HPDE6-E6E7 (cell line): ENCODE data around the gene IGFL4.

ENCODE experiments used
- DNase-seq: peaks from one replicate; pipeline ENCODE4 v3.0.0; 2011; ENCODE audit warnings: missing footprints; ENCODE audit errors: extremely low spot score

IGFL4 gene

GRCh38 chr19:46020819-46021125 is 20.0 kb downstream of the IGFL4 start:
- no peak for DNase-seq

DNA sequence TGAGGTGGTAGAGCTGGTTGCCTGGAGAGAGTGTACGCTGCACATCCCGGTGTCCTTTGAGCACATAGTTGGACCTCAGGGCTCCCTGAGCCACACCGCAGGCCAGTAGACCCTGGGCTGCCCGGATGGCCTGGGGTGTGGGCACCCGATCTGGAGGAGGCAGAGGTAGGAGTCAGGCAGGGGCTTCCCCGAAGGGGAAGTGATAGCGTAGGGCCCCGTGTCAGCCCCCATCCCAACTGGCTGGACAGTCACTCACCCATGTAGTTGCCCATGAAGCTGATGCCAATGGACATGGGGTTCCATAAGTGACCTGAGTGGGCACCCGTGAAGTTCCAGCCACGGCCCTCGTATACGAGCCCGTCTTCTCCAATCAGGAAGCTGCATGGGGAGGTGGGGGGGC is 21.5 kb downstream of the IGFL4 start:
- no peak for DNase-seq

GRCh38 chr19:46018729-46019251 is 22.0 kb downstream of the IGFL4 start:
- no peak for DNase-seq

DNA sequence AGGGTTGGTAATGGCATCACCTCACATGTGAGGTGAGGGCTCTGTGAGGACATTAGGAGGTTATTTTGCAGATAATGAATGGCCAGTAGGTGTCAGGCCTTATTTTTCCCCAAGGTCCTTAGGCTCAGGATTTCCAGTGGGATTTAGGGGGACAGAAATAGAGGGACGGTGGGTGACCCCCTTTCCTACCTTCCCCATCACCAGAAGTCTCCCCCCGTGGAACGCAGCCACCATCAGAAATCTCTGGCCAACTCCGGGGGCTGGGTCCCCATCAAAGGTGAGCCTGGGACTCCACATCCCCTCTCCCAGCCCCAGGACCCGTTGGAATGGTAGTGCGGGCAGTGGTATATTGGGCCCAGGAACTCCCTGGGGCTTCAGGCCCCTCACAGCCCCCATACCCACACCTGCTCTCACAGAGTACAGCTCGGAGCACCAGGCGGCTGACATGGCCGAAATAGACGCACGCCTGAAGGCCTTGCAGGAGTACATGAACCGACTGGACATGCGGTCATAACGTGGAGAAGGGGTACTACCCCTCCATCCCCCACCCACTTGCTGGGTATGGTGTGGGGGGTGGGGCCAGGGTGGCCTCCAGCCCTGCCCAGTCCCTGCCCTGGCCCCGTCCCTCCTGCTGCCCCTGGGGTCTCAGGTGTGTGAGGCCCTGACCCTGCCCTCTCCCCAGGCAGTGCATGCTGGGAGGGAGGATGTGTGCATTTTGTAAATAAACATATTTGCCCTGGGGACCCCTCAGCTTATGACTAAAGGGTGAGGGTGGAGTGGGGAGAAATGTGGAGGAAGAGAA is 22.7 kb downstream of the IGFL4 start:
- no peak for DNase-seq

- DNase-seq: no peak
These were observed 23.7 kb downstream of the IGFL4 start for GRCh38 chr19:46017095-46017429.

- DNase-seq: peak; percentile 75
These were observed 24.2 kb downstream of the IGFL4 start for GRCh38 chr19:46016426-46017094.

DNA sequence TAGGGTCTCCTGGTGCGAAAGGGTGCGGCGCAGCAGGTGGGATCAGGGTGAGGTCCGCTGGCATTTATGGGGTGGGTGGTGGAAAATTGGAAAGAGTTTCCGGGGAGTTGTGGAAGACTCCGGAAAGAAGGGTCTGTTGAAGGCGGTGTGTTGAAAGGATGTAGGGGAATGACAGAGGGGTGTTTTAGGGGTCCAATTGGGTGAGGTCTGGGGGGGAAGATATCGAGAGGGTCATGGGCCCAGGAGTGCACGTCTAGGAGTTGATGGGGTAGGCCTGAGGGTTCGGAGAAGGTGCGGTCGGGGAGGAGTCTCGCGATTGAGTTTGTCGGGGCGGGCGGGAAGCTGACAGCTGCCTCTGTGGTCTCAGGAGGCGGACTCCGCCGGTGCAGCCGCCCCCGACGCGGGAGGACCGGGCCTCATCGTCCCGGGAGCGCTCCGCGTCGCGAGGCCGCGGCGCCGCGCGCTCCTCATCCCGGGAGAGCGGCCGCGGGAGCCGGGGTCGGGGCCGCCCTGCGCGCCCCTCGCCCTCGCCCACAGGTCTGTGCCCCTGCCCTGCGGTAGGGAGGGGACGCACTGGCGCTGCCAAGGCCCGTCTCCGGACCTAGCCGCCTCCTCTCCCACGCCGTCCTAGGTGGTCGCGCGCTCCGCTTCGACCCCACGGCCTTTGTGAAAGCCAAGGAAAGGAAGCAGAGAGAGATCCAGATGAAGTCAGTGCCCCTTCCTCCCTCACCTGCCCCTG is 24.9 kb downstream of the IGFL4 start:
- DNase-seq: no peak

- DNase-seq: peak; percentile 69
These were observed 25.7 kb downstream of the IGFL4 start for GRCh38 chr19:46014941-46015686.

DNA sequence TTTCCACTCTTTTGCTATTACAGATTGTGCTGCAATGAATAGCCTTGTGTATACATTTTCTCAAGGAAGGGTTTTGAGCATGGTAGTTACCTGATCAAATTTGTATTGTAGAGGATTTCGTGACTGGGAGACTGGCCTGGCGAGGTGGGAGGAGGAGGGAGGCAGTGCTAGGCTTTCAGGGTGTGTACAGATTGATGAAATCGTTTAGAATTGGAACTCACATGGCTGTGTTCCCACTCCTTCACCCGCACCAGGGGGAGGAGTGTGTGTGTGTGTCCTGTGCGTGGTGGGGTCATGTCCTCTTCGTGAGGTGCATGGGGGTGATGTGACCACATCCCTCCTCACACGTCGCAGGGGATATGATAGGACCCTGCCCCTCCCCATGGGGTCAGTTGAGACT is 26.3 kb downstream of the IGFL4 start:
- DNase-seq: no peak

DNA sequence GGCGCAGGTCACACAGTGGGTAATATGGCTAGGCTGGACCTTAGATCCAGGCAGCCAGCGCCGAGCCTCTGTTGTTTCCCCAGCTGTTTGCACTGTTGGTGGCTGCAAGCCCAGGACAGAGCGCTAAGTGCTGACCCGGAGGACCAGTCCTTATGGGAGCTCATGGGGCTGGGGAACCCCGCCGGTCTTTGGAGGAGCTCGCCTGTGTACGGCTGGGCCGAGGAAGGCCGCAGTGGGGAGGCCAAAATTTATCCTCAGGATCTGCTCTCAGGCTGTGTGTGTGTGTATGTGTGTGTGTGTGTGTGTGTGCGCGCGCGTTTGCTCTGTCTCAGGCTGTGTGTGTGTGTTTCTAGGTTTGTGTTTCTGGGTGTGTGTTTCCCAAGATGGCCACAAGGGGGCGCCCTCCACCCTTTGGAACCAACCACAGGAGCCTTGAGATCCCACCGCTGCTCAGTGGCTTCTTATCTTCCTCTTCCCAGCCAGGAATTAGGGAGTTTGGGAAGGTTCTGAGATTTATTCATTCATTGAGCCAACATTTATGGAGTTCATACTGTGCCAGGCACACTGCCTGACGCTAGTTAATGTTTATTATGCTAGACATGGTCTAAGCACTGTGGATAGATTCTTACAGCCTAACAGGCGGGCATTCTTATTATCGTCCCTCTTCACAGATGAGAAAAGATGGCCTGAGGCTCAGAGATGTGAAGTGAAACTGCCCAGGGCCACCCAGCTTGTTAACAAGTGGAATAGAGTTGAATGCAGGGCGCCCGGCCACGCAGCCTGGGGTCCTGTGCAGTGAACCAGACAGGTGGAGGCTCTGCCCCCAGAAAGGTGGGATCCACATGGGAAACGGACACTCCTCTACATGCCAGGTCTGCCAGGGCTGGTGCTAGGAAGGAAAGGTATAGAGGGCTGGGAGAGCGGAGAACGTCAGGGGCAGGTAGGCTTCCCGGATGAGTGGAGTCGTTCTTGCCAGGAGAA is 31.0 kb downstream of the IGFL4 start:
- DNase-seq: no peak

DNA sequence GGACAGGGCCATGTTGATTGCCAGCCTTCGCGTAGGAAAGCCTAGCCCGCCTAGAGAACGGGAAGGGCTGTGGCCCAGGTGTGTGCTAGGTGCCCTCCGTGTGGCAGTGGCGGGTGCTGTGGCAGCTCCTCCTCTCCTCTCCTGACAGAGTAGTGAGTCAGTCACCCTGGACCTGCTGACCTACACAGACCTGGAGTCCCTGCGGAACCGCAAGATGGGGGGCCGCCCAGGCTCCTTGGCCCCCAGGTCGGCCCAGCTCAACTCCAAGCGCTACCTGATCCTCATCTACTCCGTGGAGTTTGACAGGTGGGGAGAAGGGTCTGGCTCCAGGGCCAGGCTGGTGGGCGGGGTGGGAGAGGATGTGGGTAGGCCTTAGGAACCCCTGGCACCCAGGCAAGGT is 34.4 kb downstream of the IGFL4 start:
- no peak for DNase-seq

GRCh38 chr19:46002678-46003275 is 38.0 kb downstream of the IGFL4 start:
- no peak for DNase-seq

DNA sequence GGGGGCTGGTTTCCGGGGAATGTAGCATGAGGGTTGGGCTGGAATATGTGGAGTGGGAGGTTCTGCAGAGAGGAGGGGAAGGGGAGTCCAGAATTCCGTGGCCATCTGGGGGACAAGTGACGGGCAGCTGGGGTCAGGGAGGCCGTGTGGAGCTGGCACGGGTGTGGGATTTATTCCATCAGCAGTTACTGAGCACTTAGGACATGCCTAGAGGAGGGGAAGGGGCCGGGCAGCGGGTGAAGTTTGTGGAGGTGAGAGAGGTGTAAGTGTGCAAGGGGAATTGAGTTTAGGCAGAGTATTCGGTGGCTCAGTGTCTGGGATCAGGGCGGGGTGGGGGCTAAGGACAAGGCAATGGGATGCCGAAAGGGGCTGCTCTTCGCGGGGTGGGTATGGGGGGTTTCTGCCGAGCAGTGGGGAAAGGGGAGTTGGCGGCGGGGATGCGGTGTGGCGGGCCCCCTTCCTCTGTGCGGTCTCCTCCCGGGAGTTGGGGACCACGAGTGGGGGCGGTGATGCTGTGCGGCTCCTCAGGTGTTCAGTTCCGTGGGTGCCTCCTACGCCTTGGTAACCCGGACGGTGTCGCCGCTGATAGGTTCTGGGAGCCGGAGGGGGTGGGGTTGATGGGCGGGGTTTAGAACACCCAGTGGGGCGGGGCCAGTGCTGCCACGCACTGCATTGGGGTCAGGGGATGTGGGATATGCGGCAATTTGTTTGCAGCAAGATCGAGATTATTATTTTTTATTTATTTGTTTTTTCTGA is 40.1 kb downstream of the IGFL4 start:
- no peak for DNase-seq

DNA sequence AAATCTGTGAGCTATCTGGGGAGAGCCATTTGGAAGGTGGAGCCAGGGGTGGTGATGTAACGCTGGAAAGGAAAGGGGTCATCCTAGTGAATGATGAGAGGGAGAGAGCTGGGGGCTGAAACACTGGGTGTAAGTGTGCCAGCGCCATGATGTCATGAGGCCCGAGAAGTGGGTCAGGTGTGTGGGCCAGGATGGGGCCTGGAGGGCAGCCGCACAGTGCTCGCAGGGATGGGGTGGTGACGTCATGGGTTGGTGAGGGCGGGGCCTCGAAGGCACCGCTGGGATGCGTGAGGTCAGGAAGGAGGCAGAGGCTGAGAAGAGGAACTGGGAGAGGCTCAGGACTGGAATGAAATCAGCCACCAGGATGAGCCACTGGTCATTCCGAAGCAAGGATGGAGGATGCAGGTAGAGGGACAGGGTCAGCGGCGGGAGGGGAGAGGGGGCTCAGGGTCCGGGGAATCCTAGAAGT is 41.1 kb downstream of the IGFL4 start:
- no peak for DNase-seq

- no peak for DNase-seq
These were observed 42.0 kb downstream of the IGFL4 start for GRCh38 chr19:45998834-45999233.

- DNase-seq: no peak
These were observed 43.9 kb downstream of the IGFL4 start for GRCh38 chr19:45996933-45997332.

DNA sequence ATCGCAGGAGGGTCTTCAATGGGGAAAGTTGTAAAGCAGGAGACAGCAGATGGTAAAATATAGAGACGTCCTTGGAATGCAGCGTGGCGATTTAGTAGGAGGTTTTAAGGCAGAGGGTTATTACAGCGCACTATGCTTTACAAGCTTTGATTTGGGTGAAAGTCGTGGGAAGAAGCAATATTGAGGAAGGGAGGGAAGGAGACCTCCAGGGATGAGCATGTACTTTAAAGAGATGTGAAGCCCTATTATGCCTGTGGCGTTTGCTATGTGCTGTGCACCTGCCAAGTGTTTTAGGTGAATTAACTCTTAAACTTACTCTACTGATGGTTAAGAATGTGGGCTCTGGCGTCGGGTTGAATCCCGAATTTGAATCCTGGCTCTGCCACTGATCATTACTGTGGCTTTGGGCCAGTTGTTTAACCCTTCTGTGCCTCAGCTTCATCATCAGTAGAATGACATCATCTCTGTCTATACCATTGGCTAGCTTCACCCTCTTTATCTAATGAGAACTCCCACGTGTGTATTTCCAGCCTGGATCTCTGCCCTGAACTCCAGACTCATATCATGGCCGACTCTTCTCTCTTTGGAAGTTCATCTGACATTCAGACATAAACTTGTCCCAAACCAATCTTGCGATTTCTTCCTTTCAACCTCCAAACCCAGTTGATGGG is 45.0 kb downstream of the IGFL4 start:
- DNase-seq: no peak

DNA sequence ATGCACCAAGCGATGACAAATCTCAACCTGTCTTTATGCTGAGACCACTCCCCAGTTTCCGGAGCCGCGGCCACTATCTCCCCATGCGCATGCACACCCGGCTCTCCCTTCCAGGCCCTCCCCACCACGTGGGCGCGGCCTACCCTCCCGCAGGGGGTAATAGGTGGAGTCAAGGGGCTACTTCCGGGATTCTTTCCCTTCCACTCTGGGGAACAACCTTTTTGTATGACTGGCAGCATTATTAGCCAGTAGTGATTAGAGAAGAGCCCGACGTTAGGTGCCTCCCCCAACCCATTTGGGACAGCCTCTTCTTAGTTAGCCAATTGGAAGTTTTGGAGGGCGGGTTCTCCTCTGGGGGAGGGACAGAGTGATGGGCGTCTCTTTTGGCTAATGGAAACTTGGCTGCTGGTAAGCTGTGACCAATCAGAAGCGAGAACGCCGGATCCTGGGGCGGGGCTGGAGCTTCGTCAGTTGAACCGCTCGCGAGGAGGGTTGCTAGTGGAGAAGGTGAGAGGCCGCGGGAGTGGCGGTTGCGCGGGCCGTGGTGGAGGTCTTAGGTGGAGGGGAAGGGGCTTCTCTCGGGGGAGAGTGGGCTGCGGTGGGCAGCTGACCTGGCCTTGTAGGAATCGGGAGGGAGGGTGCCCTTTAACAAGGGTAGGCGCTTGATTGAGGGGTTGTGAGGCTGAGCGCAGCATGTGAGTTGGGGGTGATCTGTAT is 45.6 kb downstream of the IGFL4 start, which contains the start of gene CCDC61:
TSS of gene CCDC61 (plus strand) at position 470 of the 717 bp plus-strand sequence. CDS start 7,552 bp downstream, outside the sequence.
- peak; percentile 99 for DNase-seq
